ENCODE measurements around the gene SLC26A1.
A peak's percentile ranks its signal among the peaks of the same experiment; 100 is the strongest.

The SLC26A1 gene

DNA sequence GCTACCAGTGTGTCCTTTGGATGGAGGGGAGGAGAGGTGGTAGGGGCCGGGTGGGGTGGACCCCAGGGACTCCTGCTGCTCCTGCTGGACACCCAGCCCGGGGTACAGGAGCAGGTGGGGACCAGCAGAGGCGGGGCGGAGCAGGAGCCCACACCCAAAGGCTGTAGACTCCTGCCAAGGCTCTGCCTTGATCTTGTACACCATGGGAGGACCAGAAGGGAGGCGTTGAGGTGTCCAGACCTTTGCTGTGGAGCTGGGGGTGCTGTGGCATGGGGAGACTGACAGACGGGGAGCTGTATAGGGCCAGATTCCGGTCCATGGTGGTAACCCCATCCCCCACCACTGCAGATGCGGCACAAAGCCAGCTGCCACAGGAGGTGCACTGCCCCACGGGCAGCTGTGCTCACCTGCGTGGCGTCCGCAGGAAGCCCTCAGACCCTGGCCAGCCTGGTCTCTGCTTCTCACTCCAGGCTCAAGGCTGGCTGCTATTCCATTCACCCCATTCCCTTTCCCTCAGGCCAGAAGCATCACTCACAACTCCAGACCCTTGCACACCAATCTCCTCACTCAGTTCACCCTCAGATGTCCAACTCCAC is 5.0 kb upstream of the SLC26A1 start:
- no peak for DNase-seq (ENCODE audit: low read depth in 2 of 2)

DNA sequence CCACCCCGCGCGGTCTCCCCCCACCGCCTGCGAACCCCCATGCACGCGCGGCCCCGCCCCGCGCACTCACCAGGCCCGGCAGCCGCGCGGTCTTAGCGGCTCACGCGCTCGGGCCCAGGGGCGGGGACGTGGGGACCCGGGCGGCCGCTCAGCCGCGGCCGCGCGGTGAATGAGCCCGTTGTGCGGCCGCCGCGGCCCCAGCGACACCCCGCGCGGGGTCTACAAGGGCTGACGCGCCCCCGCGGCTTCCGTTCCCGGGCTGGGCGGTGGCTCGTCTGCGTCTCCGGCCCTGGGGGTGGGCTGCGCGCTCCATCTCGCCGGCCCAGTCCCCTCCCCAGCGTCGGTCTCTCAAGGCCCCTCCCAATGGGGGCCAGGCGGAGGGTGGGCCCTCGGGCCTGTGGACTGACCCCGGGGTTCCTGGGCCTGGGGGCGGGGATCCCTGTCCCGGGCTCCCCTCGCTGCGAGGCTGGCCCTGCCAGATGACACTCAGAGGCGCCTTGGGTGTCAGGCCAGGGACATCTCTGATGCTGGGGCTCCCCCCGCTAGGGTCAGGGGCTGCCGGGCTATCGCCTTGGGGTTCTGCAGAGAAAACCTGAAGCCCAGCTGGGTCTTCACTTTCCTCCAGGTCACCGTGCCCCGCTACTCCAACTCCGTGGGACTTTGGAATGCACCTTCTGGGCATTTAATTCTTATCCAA is 4.3 kb upstream of the SLC26A1 start:
- no peak for DNase-seq (ENCODE audit: low read depth in 2 of 2)

GRCh38 chr4:996997-997374 is 3.8 kb upstream of the SLC26A1 start:
- no peak for DNase-seq (ENCODE audit: low read depth in 2 of 2)

DNA sequence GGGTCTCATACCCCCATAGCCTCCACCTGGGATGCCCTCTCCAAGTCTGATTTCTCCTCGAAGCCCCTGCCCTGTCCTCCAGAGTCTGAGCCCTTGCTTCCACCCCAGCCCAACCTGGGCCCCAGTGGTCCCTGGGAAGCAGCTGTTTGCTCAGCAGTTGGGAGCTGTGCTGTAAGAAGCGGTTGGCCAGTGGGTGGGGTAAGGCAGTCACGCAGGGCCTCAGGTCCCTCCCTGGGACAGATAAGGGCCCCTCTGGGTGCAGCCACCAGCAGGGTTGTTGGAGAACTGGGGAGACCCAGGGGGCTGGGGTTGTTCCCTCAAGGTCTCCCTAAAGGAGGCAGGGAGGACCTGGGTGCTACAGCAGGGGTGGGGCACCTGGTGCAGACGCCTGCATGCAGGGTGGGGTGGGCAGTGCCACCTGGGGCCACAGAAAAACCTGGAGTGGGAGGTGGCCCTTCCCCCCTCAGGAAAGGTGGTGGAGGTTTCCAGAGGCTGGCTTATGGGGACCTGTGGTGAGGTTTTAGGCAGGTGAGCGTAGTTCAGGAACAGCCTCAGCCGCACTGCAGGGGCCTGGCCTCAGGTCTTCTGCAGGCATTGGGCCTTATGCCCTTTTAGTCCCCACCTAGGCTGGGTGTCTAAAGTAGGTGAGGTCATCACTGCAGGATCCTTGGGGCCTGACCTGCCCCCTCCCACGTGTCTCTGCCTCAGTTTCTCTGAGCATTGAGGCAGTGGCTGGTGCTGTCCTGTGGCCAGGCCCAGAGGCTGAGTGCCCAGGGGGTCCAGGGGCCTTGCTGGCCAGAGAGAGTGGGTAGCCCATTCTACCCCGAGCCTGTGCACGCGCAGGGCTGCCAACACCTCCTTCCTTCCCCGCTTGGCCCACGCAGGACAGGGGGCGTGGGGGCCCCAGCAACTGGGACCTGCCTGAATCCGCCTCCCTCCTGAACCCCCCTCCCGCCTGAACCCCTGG is 3.1 kb upstream of the SLC26A1 start:
- DNase-seq (ENCODE audit: low read depth in 2 of 2) = no peak

DNA sequence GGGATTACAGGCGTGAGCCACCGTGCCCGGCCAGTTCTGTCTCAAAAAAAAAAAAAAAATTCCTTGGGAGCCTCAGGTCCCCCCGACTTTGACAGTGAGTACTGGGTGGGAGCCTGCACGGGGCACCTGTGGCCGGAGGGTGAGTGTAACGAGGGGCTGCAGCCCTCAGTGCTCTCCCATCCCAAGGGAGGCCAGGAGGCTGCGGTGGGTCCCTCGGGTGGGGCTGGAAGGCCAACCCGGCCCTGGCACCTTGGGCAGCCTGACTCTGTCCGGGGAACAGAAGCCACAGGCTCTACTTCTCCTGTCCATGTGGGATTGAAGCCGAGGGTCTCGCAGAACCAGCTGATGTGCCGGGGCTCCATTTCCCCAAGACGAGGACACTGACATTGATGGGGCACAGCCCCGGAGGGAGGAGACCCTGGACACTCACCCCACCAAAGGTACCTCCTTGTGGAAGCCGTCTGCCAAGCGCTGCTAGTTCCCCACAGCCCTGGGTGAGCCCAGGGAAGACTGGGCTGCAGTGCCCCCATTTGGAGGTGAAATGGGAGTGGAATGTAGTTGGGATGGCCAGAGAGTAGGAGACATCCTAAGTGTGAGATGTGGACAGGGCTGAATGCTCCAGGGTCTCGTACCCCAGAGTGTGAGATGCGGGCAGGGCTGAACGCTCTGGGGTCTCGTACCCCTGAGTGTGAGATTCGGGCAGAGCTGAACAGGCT is 2.3 kb upstream of the SLC26A1 start:
- DNase-seq (ENCODE audit: low read depth in 2 of 2) = no peak

DNA sequence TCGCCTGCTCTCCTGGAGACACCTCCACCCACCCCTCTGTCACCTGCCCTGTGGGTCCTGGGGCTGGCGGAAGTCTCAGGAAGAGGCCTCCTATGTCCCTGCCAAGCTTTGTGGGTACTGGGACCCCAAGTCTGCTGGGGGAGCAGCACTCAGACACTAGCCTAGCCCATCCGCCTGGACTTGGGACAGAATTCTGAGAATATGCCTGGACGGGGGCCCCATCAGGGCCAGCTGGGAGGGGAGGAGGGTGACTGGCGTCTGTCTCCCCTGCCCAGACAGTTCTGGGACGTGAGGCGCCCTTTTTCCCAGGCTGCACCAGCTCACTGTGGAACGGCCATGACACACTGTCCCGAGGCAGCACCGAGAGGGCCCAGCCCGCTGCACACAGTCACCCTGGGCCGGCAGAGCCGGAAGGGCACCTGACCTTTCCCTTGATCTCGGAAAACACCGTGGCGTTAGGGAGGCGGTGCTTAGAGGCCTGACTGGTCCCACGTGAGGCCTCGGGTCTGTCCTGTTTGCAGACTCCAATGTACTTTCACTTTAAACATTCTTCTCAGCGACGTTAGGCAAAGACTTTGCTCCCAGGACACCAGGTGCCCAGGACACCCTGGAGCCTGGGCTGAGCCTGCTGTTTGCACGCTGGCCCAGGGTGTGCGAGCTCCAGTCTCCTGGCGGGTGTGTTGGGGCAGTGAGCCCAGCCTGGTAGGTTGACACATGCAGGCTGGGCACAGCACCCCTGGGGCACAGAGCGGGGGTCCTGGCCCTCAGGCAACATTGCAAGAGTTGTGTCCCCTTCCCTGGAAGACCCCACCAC is 700 bp downstream of the SLC26A1 start:
- DNase-seq (ENCODE audit: low read depth in 2 of 2) = no peak

GRCh38 chr4:991451-992296 is 1.5 kb downstream of the SLC26A1 start:
- no peak for DNase-seq (ENCODE audit: low read depth in 2 of 2)

DNA sequence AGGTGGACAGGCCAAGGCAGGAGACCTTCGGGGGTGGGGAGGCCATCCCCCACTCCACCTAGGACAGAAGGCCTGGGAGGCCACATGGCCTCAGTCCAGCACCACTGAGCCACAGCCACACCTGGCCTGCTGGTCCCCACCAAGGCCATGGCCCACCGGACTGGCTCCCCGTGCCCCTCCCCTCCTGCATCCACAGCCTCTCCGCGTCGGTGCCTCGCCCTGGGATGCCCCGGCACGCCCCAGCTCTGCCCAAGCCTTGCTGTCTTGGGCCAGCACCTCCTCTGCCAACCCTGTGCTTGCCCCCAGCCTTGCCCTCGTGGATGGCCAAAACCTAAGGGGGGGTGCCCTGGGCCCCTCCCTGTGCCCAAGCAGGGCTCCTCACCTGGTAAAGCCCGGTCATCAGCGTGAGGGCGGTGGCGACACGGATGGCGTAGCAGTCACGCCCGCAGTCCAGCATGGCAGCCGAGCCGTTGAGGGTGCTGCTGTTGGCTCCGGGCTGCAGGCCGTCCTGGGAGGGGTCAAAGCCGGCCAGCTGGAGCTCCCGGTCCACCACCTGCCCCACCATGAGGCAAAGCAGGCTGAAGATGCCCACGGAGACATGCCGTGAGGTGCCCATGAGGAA is 2.3 kb downstream of the SLC26A1 start:
- no peak for DNase-seq (ENCODE audit: low read depth in 2 of 2)

- DNase-seq (ENCODE audit: low read depth in 2 of 2) = no peak
Observed at GRCh38 chr4:989722-990471, 3.3 kb downstream of the SLC26A1 start.

- no peak for DNase-seq (ENCODE audit: low read depth in 2 of 2)
Observed at GRCh38 chr4:988726-989721, 4.2 kb downstream of the SLC26A1 start.

- no peak for DNase-seq (ENCODE audit: low read depth in 2 of 2)
Observed at GRCh38 chr4:987624-988513, 5.3 kb downstream of the SLC26A1 start.

GRCh38 chr4:986879-987623 is 6.2 kb downstream of the SLC26A1 start, which contains the start of gene IDUA:
TSS of gene IDUA (plus strand) at chr4:987044. CDS start at chr4:987085, 41 bp downstream.
- peak in 1 of 2 experiments; percentile 18 for DNase-seq (ENCODE audit: low read depth in 2 of 2)

DNA sequence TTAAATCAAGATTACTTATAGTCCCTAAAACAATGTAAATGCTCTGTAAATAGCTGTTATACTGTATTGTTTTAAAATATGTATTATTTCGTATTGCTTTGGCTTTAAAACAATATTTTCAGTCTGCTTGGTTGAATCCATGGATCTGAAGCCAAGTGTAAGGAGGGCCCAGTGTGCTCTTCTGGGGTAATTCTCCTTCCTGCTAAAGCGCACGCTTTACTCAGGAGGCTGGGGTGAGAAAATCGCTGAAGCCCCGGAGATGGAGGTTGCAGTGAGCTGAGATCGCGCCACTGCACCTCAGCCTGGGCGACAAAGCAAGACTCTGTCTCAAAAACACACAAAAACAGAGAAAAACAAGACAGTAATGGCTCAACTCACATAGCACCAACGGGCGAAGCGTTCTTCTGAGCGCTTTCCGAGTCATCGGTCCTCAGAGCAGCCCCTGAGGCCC is 6.8 kb downstream of the SLC26A1 start:
- no peak for DNase-seq (ENCODE audit: low read depth in 2 of 2)

DNA sequence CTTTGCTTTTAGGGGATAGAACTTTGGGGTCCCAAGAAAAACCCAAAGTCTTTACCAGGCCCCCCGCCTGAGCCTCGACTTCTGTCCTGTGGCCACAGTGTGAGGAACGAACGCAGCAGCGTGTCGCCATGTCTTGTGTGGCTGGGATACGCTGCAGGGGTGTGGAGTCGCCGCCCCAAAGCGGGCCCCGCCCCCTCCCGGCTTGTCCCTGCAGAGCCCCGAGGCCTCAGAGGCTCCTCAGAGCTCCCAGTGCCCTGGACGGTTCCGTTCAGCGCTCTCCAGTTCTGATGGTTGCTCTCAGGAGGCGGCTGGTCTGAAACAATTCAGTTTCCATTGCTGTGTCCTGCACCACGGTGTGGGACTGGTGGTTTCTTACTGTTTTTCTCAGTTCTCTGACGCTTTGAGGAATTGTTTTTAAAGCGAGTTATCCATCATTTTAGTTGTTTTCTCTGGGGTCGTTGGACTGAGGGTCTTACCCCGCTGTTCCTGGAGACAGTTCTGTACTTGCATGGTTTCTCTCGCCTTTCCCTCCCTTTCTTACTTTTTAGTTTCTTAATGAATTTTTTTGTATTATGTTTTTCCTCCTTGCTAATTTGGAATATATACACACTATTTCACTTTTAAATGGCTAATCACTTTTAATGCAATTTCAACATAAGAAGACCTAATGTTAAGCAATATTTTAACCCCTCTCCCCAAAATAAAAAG is 7.9 kb downstream of the SLC26A1 start:
- no peak for DNase-seq (ENCODE audit: low read depth in 2 of 2)
